Breast epithelium (tissue), 4 donors: ENCODE results near the gene GPATCH4. TPM values are rescaled to one million over a fixed set of nuclear protein-coding genes. Genes with fewer than 3 reads are reported as not detected.

Experiments
- DNase-seq, 2 donors: peaks; one replicate each; pipeline ENCODE4 v3.0.0-alpha.2; 2019; ENCODE audit warnings: low spot score in 2 of 2
- H3K27ac ChIP-seq, 2 donors: fragments of 200-600 bp; sonication (generic) in 1 of 2; one replicate each; pipeline ENCODE4 v1.5.1; 2016 to 2019; ENCODE audit warnings: mild to moderate bottlenecking in 1 of 2
- H3K27me3 ChIP-seq, 2 donors: fragments of 200-600 bp; sonication (generic) in 1 of 2; one replicate each; pipeline versions ENCODE4 v1.5.1 to v1.6.0; 2017 to 2019; ENCODE audit warnings: control low read depth in 1 of 2, mild to moderate bottlenecking in 1 of 2
- H3K36me3 ChIP-seq: fragments of 200-600 bp; one replicate; pipeline ENCODE4 v1.5.1; 2019
- H3K4me1 ChIP-seq, 2 donors: fragments of 200-600 bp; sonication (generic); one replicate each; pipeline ENCODE4 v1.5.1; 2016 to 2019; ENCODE audit warnings: control low read depth in 1 of 2
- H3K4me3 ChIP-seq, 3 donors: fragments of 200-600 bp; sonication (generic); 1 replicate in 2 of 3; 2 replicates in 1 of 3; pipeline ENCODE4 v1.5.1; 2016 to 2019; ENCODE audit warnings: mild to moderate bottlenecking in 3 of 3, moderate library complexity in 2 of 3
- H3K9me3 ChIP-seq, 2 donors: fragments of 200-600 bp; sonication (generic) in 1 of 2; one replicate each; pipeline ENCODE4 v1.5.1; 2016 to 2019; ENCODE audit warnings: control low read depth in 1 of 2
- CTCF ChIP-seq, 3 donors: fragments of 450-650 bp; IDR thresholded peaks; one replicate each; pipeline ENCODE4 v1.5.1; 2016 to 2017; ENCODE audit warnings: antibody characterized with exemption in 3 of 3, mild to moderate bottlenecking in 3 of 3, moderate library complexity in 3 of 3
- POLR2A ChIP-seq: fragments of 450-650 bp; IDR thresholded peaks from one replicate; pipeline ENCODE4 v1.6.1; 2016; ENCODE audit warnings: antibody characterized with exemption, mild to moderate bottlenecking, moderate library complexity
- POLR2AphosphoS5 ChIP-seq, 3 donors: sonication (generic); formaldehyde crosslinking; IDR thresholded peaks; one replicate each; pipeline ENCODE4 v1.6.1; 2017; ENCODE audit warnings: antibody characterized with exemption in 3 of 3
- intact Hi-C: fragments of 100-400 bp; cut with DNase I; formaldehyde crosslinking; loops from one replicate; pipeline ENCODE4 v1.15.1; 2023; ENCODE audit warnings: low total_unique reads
- total RNA-seq, 3 donors: library from RNA; depleted of rRNA; stranded (reverse); fragments of >200 nt; gene quantifications; one replicate each; pipeline ENCODE4 v1.1.0, GENCODE V29; 2016

The GPATCH4 gene
- total RNA-seq, 3 donors from 2014 or later = 20.2 to 31.1 (median 23.7) TPM

- H3K4me3 ChIP-seq = no peak overlapping the region
- H3K4me1 ChIP-seq = no peaks in the 10 kb centered on the region
- intact Hi-C loops = no loop called here
- DNase-seq = no peak
- H3K36me3 ChIP-seq = no peaks in the 10 kb centered on the region
- H3K9me3 ChIP-seq = no peaks in the 10 kb centered on the region
- TF ChIP-seq POLR2AphosphoS5 (IDR thresholded peaks at IDR 0.05) (no peak), CTCF (IDR thresholded peaks at IDR 0.05) (no peak), POLR2A (no peak)
- H3K27me3 ChIP-seq = no peaks in the 10 kb centered on the region
- no peak overlapping the region for H3K27ac ChIP-seq
Measured at GRCh38 chr1:156551869-156552268, 49.4 kb downstream of the GPATCH4 start.

DNA sequence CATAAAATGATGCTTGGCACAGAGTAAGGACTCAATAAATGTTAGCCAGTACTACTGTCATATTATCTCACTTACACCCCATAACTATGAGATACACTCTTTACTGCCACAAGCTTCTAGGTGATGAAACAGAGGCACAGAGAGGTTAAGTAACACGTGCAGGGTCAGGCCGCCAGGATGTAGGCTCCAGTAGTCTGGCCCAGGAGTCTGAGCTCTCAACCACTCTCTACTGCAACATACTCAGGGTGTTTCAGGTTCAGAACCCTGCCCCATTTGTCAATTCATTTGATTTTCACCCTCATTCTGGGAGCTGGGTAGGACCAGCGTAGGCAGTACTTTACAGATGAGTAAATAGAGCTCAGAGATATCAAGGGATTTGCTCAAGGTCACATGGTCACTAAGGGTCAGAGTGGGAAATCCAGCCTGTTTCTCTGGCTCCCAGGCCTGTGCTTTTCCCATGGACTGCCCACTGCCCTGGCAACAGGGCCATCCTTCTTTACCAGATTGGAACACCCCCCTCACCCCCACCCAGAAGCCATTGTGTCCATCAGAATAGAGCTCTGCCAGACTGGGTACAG is 50.1 kb downstream of the GPATCH4 start:
- H3K36me3 ChIP-seq = no peaks in the 10 kb centered on the region
- intact Hi-C loops = no loop called here
- TF ChIP-seq CTCF (IDR thresholded peaks at IDR 0.05) (no peak), POLR2AphosphoS5 (IDR thresholded peaks at IDR 0.05) (no peak), POLR2A (no peak)
- no peak overlapping the region for H3K27ac ChIP-seq
- H3K9me3 ChIP-seq = no peaks in the 10 kb centered on the region
- DNase-seq = no peak
- H3K4me1 ChIP-seq = no peaks in the 10 kb centered on the region
- H3K4me3 ChIP-seq = no peak overlapping the region
- no peaks in the 10 kb centered on the region for H3K27me3 ChIP-seq

GRCh38 chr1:156550346-156550745 is 50.9 kb downstream of the GPATCH4 start:
- Histone ChIP-seq H3K4me3 (no peak overlapping the region), H3K36me3 (no peaks in the 10 kb centered on the region), H3K27ac (no peak overlapping the region), H3K4me1 (no peaks in the 10 kb centered on the region), H3K27me3 (no peaks in the 10 kb centered on the region), H3K9me3 (no peaks in the 10 kb centered on the region)
- DNase-seq = no peak
- intact Hi-C loops = no loop called here
- TF ChIP-seq CTCF (IDR thresholded peaks at IDR 0.05) = no peak
- TF ChIP-seq POLR2A = no peak

DNA sequence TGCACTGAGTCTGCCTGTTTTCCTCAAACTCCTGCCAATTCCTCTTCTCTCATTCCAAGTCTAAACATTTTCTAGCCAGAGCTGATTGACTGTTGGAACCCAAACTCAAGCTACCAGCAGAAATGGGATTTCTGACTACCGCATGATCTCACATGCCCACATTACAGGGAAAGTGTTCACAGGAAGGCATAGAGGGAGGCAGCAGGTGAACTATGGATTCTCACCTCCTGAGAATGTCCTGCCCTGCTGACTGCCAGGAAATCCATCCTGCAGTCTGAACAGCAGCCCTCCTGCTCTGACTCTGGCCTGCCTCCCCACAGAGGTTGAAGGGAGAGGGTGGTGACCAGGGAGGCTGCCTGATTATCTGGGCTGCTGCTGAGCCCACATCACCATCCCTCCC is 51.4 kb downstream of the GPATCH4 start:
- no peak for TF ChIP-seq CTCF (IDR thresholded peaks at IDR 0.05)
- no peak for TF ChIP-seq POLR2A
- TF ChIP-seq POLR2AphosphoS5 (IDR thresholded peaks at IDR 0.05) = no peak
- no peak for DNase-seq
- H3K27me3 ChIP-seq = no peaks in the 10 kb centered on the region
- no peaks in the 10 kb centered on the region for H3K9me3 ChIP-seq
- no peak overlapping the region for H3K27ac ChIP-seq
- H3K4me1 ChIP-seq = no peaks in the 10 kb centered on the region
- intact Hi-C loops = no loop called here
- H3K4me3 ChIP-seq = no peak overlapping the region
- H3K36me3 ChIP-seq = no peaks in the 10 kb centered on the region

- H3K36me3 ChIP-seq = no peaks in the 10 kb centered on the region
- no peak for DNase-seq
- intact Hi-C loops = no loop called here
Measured at GRCh38 chr1:156549390-156549789, 51.9 kb downstream of the GPATCH4 start.

More at GRCh38 chr1:156549390-156549789, 51.9 kb downstream of the GPATCH4 start:
- no peaks in the 10 kb centered on the region for H3K4me1 ChIP-seq
- H3K9me3 ChIP-seq = no peaks in the 10 kb centered on the region
- no peaks in the 10 kb centered on the region for H3K27me3 ChIP-seq
- TF ChIP-seq POLR2AphosphoS5 (IDR thresholded peaks at IDR 0.05) = no peak
- TF ChIP-seq POLR2A = no peak
- no peak for TF ChIP-seq CTCF (IDR thresholded peaks at IDR 0.05)
- H3K4me3 ChIP-seq = no peak overlapping the region
- no peak overlapping the region for H3K27ac ChIP-seq
